AG08396 (cell line): ENCODE results near the gene ARHGEF6.

Experiments used
- DNase-seq: peaks from one replicate; pipeline ENCODE4 v3.0.0; 2012; ENCODE audit warnings: low spot score, mixed read lengths

Gene ARHGEF6

DNA sequence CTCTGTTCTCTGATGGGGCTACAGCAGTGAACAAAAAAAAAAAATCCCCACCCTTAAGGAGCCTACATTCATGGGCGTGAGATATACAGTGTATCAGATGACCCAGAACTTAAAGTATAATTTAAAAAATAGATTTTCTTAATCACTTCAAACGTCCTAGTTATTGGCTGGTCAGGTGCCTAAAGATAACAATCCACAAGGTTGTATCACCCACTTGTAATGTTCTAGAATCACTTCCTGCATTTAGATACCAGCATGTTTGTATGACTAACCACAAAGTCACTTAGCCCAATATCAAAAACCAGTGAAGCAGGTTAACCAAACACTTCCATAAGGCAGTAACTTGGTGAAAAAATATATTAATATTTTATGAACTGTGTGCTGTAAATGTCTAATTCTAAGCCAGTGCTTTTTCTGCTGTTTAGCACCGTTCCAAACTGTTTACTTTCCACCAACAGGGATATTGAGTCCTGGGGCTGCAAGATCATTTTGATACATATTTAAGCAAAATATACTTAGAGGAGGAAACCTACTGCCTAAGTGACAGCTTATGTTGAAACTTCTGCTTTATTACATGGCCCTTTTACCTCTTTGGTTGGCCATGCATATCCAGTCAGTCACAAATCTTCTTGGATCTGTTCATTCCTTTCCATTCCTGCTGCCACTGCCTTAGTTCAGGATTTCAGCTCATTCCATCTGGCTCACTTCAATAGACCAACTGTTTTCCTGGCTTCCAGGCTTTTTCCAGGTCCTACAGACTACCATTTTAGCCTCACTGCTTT is 89.5 kb downstream of the ARHGEF6 start:
- no peak for DNase-seq

DNA sequence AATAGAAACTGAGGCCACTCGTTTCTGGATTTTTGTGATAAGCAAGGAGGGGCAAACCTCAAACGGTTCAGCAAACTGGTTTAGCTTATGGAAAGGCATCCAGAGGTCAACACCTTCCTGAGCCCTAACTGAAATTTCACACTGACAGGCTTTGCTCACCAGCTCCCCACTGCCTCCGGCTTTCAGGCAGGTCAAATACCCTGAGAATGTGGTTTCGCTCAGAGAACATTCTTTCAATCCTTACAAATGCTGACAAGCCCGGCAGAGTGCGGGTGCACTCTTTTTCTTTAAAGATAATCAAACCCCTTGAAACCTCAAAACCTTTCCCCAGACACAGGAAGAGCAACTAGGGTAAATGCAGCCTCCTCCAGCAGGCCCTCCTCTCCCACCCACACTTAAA is 91.3 kb downstream of the ARHGEF6 start:
- DNase-seq, result no peak

DNA sequence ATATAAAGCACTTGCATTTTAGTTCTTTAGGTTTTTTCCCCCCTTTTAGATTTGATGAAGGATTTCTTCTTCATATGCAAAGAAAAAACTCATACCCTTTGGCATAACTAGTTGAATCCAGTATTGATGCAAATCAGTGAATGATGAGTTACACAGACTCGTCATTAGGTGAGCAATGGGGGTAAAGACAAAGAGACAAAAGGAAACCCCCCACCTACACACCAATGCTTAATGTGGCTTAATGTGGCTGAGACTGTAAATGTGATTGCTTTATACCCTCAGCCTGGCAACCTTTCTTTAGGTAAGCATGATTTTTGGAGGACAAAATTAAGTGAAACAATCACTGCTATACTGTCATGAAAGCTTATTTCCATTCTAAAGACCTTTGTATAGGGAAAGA is 93.3 kb downstream of the ARHGEF6 start:
- DNase-seq, result no peak

GRCh38 chrX:136684120-136684519 is 96.6 kb downstream of the ARHGEF6 start:
- no peak for DNase-seq

- DNase-seq, result no peak
Measured at GRCh38 chrX:136679531-136679930, 101.2 kb downstream of the ARHGEF6 start.

DNA sequence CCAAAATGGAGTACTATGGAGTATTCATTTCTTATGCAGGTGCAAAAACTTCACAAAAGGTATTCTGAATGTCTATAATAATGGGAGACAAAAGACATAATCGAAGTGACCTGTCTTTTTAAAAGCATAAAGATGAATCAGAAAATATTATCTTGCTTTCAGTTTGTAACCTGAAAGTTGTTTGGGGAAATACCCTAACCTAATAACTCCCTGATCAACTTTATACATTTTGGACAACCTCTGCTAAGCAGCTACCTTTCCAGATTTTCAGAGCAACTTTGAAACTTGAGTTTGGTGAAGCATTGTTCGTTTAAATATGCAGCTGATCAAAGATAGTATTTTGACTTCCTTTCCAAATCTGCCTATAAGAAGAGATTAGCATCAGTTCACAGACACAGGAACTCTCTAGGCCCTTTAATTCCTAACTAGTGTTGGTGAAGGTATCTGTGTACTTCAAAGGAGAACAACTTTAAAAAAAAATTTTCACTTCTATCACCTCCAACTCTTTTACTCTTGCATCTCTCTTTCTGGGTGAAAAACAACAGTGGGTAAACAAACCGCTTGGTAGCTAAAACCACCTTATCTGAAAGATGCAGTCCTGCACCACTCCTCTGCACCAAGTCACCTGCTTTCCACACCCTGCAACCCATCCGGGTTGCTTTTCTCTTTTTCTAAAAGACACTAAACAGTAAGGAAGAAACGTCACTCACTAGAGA is 106.3 kb downstream of the ARHGEF6 start:
- DNase-seq, result no peak

- DNase-seq, result no peak
Measured at GRCh38 chrX:136671006-136671610, 109.6 kb downstream of the ARHGEF6 start.

DNA sequence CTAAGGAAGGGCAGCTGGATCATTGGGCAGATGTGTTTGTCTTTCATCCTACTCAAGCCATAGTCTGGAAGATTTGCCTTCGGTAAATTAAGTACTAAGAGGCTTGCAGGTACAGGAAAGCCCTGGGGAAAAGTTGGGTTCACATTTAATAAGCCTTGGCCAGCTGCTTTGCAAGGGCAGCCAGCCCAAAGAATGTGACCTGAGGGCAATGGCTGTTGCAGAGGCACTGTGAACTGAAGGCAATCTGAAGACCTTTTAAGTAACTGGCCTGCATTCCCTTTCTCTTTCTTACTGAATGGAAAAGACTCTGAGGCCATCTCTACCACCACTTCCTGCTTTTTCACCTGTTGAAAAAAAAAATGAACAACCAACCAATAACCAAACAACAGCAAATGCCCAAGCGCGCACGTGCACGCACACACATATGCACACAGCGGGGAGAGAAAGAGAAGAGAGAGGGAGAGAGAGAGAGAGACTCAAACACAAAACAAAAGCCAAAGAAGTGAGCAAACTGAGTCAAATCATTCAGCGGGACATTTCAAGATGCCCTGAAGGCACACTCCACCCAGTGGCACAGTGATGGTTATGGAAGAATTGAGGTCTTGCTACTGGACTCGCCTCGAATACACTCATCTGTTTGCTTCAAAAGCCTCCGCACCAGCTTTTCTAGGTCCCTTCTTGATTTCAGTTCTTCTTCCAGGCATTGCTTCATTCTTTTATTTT is 113.1 kb downstream of the ARHGEF6 start:
- DNase-seq, result no peak

GRCh38 chrX:136666088-136666487 is 114.6 kb downstream of the ARHGEF6 start:
- no peak for DNase-seq

DNA sequence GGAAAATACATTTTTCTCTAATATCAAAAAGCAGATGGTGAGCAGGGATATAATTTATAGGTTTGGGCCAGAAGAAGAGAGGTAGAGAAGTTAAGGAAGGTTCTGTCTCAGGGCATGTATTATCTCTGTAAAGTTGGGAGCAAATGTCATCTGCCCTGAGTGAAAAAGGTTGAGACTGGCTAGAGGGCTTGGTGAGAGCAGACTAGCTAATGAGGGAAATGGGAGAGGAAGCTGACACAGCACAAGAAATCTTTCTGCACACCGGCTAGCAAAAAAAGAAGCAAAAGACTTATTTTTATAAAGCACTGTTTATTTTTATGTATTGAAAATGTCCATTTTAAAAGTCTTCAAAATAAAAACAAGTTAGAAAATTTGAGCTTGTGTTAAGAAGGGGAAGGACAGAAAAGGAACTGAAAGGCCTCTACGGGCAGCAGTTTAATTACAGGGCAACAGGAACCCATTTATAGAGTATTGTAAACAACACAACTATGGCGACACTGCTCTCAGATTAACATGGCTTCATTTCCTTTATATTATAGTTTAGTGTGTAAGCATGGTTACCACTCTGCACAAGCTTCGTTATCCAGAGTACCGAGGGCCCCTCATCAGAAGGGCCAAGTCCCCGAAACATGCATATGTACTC is 115.4 kb downstream of the ARHGEF6 start:
- DNase-seq, result no peak

DNA sequence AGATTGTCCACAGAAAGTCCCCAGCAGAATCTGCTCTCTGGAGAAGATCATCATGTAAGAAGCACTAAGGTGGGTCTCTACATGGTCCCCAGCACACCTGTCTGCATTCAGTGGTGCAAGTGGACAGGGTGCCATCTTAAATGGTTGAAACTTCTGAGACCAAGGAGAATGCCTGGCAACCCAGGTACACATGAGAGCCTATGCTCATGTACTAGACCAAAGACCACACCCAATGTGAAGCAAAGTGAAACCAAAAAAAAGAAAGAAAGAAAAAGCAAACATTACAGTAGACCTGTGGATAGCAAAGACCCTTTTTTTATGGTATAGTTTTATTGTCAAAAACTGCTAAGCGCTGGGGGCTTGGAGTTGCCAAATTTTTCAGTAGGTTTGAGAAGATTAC is 117.8 kb downstream of the ARHGEF6 start:
- DNase-seq, result no peak

GRCh38 chrX:136662104-136662503 is 118.6 kb downstream of the ARHGEF6 start:
- no peak for DNase-seq

GRCh38 chrX:136660896-136661295 is 119.8 kb downstream of the ARHGEF6 start:
- DNase-seq, result no peak

- no peak for DNase-seq
Measured at GRCh38 chrX:136659174-136659573, 121.6 kb downstream of the ARHGEF6 start.

GRCh38 chrX:136658151-136658550 is 122.6 kb downstream of the ARHGEF6 start:
- DNase-seq, result no peak

- DNase-seq, result no peak
Measured at GRCh38 chrX:136656361-136656964, 124.3 kb downstream of the ARHGEF6 start.

DNA sequence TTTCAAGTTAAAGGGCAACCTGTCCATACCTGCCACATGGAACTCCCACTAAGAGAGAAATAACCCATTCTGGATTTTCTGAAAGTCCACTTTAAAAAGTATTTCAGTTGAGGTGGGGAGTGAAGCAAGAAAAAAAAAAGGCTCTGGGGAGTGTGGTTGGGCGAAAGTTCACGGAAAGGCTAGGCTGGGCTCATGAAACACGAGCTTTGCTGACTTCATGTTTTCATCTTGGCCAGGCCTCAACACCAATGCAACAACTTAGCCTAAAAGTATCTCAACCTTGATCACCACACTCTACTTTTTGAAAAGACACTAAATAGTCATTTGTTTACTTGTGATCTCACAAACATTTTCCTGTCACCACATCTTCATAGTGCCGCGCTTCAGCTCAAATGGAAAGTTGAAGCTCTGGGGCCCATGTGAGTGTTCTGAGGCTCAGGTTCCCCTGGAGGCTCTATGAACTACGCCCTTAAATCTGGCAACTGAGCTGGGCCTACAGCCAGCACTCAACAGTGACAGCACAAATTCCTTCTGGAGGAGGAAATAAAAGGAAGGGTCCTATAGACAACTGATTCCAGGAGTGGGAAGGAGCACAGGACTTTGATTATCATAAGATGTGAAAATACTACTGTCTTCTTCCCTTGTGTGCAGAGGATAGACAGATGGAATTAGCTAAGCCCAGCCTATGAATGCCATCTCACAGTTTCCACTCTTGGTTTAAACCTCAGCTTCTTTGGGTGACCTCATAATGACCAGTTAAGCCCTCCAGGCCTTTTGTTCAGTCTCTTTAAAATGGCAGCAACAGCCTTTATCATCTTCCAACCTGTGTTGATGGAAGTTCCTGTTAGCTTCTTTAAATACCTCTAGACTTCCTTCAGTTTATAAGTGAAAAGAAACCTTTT is 127.7 kb downstream of the ARHGEF6 start:
- no peak for DNase-seq

DNA sequence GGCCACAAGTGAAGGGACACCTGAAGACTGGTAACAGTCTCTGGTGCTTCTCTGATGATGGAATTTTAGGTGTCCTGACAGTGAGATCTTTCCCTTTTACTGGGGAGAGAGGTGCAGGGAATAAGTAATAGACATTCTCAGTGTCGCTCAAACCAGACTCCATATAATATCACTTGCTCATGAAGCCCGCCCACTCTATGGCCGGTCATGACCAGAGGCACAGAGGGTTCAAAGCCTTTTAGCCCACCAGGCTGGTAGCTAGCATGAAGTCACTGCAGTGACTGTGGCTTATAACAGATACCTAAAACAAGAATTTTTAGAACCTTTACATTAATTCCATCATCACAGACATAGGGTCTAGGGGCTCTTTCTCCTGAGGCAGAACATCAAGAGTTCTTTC is 129.9 kb downstream of the ARHGEF6 start:
- DNase-seq, result no peak

DNA sequence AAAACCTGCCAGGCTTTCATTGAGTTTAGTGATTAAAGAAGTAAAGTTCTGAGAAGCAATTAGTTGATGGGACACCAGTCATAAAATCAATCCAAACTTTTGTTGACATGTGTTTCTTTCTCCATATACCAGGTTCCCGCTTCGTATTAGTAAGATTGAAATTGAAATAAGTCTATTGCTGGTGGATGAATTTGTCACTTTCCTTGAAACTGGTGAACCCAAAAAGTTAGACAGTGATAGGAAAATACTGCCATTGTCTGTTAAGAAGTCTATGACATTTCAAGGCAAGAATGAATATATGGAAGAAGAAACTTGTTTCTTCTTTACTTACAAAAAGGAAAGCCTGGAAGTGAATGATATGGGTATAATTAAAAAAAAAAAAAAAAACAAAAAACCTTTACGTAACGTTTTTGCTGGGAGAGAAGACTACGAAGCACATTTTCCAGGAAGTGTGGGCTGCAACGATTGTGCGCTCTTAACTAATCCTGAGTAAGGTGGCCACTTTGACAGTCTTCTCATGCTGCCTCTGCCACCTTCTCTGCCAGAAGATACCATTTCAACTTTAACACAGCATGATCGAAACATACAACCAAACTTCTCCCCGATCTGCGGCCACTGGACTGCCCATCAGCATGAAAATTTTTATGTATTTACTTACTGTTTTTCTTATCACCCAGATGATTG is 132.9 kb downstream of the ARHGEF6 start, which contains the start of gene CD40LG:
CD40LG (plus strand) TSS at position 482 of the 684 bp plus-strand sequence; CDS start at position 573, 91 bp downstream.
- DNase-seq, result no peak
